ENCODE results near the gene ABR. TPM values are rescaled to one million over a fixed set of nuclear protein-coding genes. Genes with fewer than 3 reads are reported as not detected.

Gene ABR
- total and polyA plus RNA-seq, 12 donors = 5.3 to 152 (median 105) TPM

GRCh38 chr17:1034652-1035210, 145.1 kb downstream of the ABR start:
- intact Hi-C loops (cut with DNase I) = no loop called here
- H3K4me3 ChIP-seq = no peak overlapping the region
- no peaks in the 10 kb centered on the region for H3K9me3 ChIP-seq (replicated peaks in 1 of 3)
- no peak overlapping the region for H3K27ac ChIP-seq
- no peaks in the 10 kb centered on the region for H3K27me3 ChIP-seq
- H3K4me1 ChIP-seq (replicated peaks in 1 of 2) = peaks cover 24 to 36% of the 10 kb centered on the region in 2 donors
- DNase-seq = no peak
- no peak for TF ChIP-seq POLR2A (IDR thresholded peaks at IDR 0.05)
- TF ChIP-seq CTCF (IDR thresholded peaks at IDR 0.05) = no peak
- H3K36me3 ChIP-seq (replicated peaks in 1 of 2) = no peaks in the 10 kb centered on the region
- 85 to 93% (median 88%) methylated on average over 8 to 20 of the region's 20 CpGs for WGBS, 4 donors

- TF ChIP-seq POLR2A (IDR thresholded peaks at IDR 0.05) (no peak), CTCF (IDR thresholded peaks at IDR 0.05) (no peak)
- no peak overlapping the region for H3K4me3 ChIP-seq
- no peaks in the 10 kb centered on the region for H3K27me3 ChIP-seq
- intact Hi-C loops (cut with DNase I) = no loop called here
- H3K27ac ChIP-seq = no peak overlapping the region
- no peaks in the 10 kb centered on the region for H3K36me3 ChIP-seq (replicated peaks in 1 of 2)
- WGBS, 4 donors = 78 to 96% (median 83%) methylated on average over 6 to 11 of the region's 11 CpGs
- no peaks in the 10 kb centered on the region for H3K9me3 ChIP-seq (replicated peaks in 1 of 3)
- H3K4me1 ChIP-seq (replicated peaks in 1 of 2) = peaks cover 16 to 38% of the 10 kb centered on the region in 2 donors
- no peak for DNase-seq
These were observed 146.3 kb downstream of the ABR start for GRCh38 chr17:1033503-1033902.

- Histone ChIP-seq H3K27me3 (no peaks in the 10 kb centered on the region), H3K9me3 (replicated peaks in 1 of 3) (no peaks in the 10 kb centered on the region), H3K27ac (no peak overlapping the region), H3K4me3 (no peak overlapping the region), H3K36me3 (replicated peaks in 1 of 2) (no peaks in the 10 kb centered on the region), H3K4me1 (replicated peaks in 1 of 2) (peaks cover 16 to 38% of the 10 kb centered on the region in 2 donors)
- no peak for DNase-seq
- intact Hi-C loops (cut with DNase I) = no loop called here
- TF ChIP-seq CTCF (IDR thresholded peaks at IDR 0.05) = no peak
- no peak for TF ChIP-seq POLR2A (IDR thresholded peaks at IDR 0.05)
- WGBS, 4 donors = 67 to 80% (median 75%) methylated on average over 25 to 27 of the region's 27 CpGs
These were observed 147.4 kb downstream of the ABR start for GRCh38 chr17:1032391-1032790.

GRCh38 chr17:1031711-1032110, 148.1 kb downstream of the ABR start:
- H3K27me3 ChIP-seq = no peaks in the 10 kb centered on the region
- H3K9me3 ChIP-seq (replicated peaks in 1 of 3) = no peaks in the 10 kb centered on the region
- WGBS, 4 donors = 7 to 30% (median 19%) methylated on average over 2 to 35 of the region's 35 CpGs
- peak overlapping the region in 1 of 4 donors; percentile 48 for H3K4me3 ChIP-seq
- intact Hi-C loops (cut with DNase I) = no loop called here
- TF ChIP-seq CTCF (IDR thresholded peaks at IDR 0.05) (no peak), POLR2A (IDR thresholded peaks at IDR 0.05) (no peak)
- peaks cover 16 to 38% of the 10 kb centered on the region in 2 donors for H3K4me1 ChIP-seq (replicated peaks in 1 of 2)
- no peaks in the 10 kb centered on the region for H3K36me3 ChIP-seq (replicated peaks in 1 of 2)
- peak; percentile 59 to 81 (median 72) for DNase-seq
- H3K27ac ChIP-seq = peak overlapping the region in 2 of 5 donors; percentile 71

All from adrenal gland (tissue), 12 donors.